GM19035 (cell line): ENCODE measurements around the gene CTDSP2.
"Not testable (repeated sequence)": the region's sequence is repeated elsewhere in the genome, so short reads cannot be mapped to it uniquely, and the experiment has no call there.

ENCODE experiments used
- ATAC-seq: cut with Tn5 transposase; IDR thresholded peaks from one replicate; pipeline ENCODE4 v1.9.1; 2021; ENCODE audit not compliant: unreplicated experiment

The CTDSP2 gene

DNA sequence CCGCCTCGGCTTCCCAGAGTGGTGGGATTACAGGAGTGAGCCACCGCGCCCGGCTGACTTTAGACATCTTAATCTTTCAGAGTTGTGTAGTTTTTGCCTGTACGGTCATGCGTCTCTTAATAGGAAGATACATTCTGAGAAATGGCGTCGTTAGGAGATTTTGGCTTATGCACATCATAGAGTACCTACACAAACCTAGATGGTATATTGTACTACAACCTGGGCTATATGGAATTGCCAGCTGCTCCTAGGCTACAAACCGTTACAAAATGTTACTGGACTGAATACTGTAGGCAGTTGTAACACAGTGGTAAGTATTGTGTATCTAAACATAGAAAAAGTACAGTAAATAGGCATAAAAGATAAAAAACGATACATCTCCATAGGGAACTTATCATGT lies 62.7 kb downstream of the CTDSP2 start:
- ATAC-seq = no peak

DNA sequence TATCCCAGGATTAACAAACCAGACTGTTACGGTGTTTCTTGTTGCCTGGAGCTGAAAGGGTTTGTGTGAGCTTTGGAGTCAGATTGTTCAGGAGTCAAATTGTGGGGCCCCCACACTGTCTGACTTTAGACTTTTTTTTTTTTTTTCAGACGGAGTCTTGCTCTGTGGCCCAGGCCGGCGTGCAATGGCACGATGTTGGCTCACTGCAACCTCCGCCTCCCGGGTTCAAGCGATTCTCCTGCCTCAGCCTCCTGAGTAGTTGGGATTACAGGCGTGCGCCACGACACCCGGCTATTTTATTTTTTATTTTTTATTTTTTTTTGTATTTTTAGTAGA lies 63.1 kb downstream of the CTDSP2 start:
- ATAC-seq = no peak

DNA sequence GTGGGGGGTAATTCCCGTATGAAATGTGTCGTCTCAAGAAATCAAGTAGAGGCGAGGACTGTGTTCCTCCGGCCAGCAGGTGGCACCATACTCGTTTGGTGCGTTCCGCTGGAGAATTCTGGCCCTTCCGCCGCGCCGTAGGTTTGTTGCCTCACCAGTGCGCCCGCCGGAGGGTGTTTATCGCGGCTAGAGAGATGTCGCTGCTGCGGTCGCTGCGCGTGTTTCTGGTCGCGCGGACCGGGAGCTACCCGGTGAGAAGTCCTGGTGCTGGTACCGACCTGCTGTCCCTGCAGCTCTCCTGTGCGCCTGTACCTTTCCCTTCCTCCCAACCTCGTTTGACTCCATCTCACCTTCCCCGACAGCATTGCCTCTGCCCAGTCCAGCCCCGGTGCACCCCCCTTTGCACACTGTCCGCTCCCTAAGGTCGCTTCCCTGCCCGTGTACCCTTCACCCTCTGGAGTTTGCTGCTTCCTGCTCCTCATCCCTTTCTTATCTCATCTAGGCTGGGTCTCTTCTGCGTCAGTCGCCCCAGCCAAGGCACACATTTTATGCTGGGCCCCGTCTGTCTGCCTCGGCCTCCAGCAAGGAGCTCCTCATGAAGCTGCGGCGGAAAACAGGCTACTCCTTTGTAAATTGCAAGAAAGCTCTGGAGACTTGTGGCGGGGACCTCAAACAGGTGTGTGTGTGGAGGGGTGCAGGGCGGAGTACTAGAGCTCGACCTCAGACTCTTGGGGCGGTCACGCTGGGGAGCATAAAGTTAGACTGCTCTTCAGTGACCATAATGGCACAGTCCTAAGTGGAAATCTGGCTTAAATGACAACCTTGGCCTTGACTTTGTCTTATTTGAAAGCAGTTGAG lies 63.7 kb downstream of the CTDSP2 start, which contains the start of gene TSFM:
Gene TSFM, plus strand, starts transcription at position 180 of the 858 bp plus-strand sequence. Its CDS starts 15 bp downstream, at position 195.
- peak; percentile 82 for ATAC-seq

DNA sequence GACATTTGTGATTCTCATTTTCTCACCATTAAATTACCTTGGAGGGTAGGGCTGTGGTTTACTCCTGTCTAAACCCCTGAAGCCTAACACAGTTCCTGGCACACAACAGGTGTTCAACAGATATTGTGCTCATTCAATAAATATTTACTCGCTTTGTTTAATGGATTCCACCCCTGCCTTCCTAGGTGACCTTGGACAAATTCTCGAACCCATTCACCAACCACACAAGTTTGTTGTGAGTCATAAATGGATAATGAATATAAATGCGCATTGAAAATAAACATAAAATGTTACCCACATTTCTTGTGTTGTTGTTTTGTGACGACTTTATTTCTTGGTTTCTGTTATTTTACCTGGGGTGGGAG lies 64.3 kb downstream of the CTDSP2 start:
- ATAC-seq = peak; percentile 5

DNA sequence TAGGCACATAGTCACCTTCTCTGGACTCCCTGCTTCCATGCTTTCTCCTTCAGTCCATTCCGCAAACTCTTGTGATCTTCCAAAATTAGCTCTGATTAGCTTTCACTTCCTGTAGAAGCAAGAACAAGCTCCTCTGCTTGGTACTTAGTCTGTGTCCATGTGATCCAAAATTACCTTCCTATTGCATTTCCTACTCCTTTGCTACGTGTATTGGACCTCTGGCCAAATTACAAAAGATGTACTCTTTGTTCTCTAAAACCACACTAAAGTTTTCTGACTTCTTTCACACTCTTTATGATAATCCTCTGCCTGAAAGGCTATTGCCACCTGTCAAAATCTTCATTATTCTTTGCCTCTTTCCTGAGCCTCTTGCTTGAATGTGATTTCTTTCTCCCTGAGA lies 64.7 kb downstream of the CTDSP2 start:
- no peak for ATAC-seq

DNA sequence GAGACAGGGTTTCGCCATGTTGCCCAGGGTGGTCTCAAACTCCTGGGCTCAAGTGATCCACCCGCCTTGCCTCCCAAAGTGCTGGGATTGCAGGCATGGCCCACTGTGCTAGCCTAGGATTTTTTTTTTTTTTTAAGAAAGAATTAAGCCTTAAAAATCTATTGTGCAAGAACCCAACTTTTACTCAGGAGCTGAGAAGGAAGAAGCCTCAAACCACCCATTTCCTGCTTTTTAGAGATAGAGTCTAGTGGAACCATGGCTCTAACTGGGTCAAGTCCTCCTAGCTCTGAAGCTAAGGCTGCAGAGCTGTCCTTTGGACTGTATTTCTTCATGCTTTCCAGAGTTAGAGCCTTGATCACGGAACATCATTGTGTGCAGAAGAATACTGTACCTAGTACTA lies 65.3 kb downstream of the CTDSP2 start:
- ATAC-seq = no peak

DNA sequence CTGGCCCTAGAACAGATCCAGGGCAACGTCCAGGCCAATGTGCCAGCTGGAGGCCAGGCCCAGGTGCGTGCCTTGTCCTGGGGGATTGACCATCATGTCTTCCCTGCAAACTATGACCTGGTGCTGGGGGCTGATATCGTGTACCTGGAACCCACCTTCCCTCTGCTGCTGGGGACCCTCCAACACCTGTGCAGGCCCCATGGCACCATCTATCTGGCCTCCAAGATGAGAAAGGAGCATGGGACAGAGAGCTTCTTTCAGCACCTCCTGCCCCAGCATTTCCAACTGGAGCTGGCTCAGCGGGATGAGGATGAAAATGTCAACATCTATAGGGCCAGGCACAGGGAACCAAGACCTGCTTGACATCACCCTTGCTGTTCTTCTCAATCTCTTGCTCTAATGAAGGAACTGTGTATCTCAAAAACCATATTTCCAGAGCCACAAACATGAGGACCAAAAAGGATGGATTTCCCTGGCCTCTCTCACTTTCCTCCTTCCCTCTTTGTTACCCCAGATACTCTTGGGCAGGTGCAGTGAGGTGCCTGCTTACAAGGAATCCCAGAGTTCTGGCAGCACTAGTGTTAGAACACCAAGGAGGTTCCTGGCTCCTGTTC lies 66.1 kb downstream of the CTDSP2 start:
- ATAC-seq = no peak

DNA sequence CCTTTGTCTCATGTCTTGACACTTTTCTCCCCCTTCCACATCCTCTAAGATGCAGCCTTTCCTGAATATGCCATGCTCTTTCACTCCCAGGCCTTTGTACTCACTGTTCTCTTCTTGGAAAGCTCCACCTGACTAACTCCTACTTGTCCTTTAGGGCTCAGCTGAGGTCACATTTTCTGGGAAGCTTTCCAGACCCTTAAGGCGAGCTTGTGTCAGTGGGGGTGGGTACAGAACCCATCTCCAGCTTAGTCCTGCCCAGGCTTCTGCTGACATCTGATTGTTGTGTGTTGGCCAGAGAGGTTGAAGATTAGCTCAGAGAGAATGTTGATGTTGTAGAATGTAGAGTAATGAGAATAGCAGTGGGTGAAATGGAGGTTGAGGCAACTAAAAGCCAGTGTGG lies 66.8 kb downstream of the CTDSP2 start:
- no peak for ATAC-seq

DNA sequence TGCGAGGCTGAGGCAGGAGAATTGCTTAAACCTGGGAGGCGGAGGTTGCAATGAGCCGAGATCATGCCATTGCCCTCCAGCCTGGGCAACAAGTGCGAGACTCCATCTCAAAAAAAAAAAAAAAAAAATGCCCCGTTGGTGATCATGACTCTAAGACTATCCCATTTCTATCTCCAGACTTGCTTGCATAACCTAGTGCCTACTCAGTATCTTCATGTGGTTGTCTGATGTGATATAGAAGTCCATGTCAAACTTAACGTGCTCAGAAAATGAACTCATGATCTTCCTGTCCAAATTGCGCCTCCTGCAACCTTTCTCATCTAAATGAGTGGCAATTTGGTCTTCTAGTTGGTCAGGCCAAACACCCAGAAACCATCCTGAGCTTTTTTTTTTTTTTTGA lies 68.6 kb downstream of the CTDSP2 start:
- ATAC-seq = no peak

DNA sequence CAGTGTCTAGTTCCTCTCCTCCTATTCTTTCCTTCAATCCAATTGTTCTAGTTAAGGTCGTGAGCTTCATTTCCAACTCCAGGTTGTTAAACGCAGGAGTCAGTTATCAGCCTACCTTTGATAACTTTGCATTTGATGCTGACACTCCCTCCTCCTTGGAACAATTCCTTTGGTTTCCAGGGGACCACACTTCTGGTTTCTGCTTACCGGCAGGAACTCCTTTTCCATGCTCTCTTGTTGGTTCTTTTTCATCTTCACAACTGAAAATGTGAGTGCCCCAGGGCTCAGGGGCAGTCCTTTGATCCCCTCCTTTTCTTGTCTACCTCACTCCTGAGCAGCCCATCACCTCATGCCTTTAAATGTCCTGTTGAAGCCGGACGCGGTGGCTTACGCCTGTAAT lies 69.2 kb downstream of the CTDSP2 start:
- ATAC-seq = no peak

DNA sequence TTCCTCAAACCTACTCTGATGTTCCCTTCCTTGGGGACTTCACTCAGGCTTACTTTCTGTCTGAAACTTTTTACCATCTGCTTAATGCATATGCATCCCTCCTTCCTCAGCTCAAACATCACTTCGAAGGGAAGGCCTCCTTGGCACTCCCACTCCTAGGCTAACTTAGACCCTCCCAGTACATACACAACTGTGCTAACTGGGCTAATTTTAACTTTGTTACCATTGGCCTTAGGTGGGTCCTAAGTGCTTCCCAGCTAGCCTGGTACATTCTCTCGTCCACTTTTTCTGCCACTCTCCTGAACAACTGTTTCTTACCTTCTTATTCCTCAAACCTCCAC lies 70.3 kb downstream of the CTDSP2 start:
- ATAC-seq = no peak

DNA sequence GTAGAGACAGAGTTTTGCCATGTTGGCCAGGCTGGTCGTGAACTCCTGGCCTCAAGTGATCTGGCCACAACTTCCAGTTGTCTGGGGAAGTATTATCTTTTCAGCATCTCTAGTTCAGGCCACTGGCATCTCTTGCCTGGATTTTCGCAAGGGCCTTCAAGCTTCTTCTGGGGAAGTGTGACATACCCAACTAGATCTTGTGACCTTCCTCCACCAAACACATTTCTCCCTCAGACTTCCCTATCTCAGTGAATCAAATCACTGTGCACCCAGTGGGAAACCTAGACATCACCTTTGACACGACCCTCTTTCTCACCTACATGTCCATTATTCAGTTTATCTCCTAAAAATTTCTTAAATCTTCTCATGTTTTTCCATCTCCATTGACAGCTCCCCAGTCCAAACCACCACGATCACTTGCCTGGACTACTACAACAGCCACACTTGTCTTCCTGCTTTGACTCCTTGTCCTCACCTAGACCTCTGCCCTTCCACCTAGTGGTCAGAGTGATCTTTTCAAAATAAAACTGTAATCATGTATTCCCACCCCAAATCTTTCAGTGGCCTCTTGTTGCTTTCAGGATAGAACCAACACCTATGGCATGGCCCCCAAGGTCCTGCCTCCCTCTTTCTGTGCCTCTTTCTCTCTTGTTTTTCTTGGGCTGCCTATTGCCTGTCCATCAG lies 70.8 kb downstream of the CTDSP2 start:
- ATAC-seq = no peak

DNA sequence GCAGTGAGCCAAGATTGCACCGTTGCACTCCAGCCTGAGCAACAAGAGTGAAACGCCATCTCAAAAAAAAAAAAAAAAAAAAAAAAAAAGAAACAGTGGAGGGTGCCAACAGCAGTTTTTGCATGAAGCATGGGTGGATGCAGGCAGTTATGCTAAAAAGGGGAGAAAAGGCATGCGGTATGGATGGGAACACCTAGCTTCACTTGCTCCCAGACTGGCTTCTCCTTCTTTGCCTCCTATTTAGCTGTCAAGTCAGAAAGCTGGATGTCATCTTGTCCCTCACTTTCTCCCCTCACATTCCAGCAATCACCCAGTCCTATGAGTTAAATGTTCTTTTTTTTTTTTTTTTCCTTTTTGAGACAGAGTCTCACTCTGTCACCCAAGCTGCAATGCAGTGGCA lies 71.5 kb downstream of the CTDSP2 start:
- no peak for ATAC-seq

DNA sequence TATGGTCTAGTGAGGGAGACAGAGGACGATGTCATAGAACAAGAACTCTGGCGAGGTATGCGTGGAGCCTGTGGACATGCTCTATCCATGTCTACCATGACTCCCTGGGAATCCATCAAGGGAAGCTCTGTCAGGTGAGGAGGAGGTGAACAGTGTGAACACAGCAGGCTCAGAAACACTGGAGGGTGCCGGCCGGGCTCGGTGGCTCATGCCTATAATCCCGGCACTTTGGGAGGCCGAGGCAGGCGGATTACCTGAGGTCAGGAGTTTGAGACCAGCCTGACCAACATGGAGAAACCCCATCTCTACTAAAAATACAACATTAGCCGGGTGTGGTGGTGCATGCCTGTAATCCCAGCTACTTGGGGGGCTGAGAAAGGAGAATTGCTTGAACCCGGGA lies 71.9 kb downstream of the CTDSP2 start:
- not testable (repeated sequence) for ATAC-seq

DNA sequence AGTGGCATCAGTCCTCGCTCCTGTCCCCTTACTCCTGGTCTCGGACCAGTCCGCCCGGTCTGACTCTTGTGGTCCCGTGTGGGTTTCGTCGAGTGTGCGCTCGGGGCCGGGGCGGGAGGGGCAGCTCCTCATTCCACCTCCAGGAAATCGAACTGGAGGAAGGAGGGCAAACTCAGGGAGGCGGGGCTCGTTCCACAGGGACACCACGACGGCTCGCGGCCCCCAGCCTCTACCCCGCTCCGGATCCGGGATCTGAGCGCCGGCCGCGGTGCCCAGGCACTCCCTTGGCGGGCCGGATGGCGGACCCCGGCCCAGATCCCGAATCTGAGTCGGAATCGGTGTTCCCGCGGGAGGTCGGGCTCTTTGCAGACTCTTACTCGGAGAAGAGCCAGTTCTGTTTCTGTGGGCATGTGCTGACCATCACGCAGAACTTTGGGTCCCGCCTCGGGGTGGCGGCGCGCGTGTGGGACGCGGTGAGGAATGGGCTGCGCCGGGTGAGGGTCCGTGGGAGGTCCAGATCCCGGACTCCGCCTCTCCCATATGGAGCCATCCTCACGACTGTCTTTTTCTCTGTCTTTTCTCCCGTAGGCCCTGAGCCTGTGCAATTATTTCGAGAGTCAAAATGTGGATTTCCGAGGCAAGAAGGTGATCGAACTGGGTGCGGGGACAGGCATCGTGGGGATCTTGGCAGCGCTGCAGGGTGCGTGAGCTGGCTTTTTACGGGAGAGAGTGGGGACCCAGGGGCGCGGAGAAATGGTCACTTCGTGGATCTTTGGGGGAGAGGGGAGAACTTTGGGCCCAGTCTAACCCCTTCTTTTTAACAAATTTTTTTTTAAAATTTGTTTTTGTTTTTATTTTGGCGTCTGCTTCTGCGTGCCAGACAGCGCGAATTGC lies 73.9 kb downstream of the CTDSP2 start, which contains the start of gene EEF1AKMT3:
Gene EEF1AKMT3, plus strand, starts transcription at position 186 of the 894 bp plus-strand sequence. Its CDS starts 111 bp downstream, at position 297.
- ATAC-seq = peak; percentile 17

DNA sequence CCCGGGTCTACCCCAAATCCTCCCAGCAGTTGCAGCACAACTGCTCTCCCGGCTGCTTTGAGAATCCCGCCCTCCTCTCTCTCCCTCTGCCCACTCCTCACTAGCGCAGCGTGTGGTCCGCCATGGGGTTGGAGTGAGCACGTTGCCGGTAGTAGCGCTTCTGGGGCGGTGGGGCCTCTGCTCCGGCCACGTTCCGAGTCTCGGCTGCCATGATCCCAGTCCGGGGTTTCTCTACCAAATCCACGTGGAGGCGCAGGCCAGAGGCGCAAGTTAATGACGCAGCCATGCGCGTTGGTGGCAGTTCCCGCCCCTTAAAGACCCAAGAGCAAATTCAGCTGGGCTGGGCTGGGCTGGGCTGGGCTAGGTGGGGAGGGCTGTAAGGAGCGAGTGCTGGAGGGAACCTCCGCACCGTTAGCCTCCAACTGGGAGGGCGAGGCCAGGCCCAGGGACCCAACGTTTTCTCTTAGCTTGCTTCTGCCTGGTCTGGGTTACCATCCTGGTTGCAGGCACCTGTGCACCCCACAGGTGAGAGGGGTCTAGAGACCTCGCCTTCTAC lies 74.6 kb downstream of the CTDSP2 start, which contains the start of gene METTL1:
Gene METTL1, minus strand, starts transcription at position 233 of the 556 bp plus-strand sequence. Its CDS starts 22 bp downstream, at position 211.
- ATAC-seq = peak; percentile 86

DNA sequence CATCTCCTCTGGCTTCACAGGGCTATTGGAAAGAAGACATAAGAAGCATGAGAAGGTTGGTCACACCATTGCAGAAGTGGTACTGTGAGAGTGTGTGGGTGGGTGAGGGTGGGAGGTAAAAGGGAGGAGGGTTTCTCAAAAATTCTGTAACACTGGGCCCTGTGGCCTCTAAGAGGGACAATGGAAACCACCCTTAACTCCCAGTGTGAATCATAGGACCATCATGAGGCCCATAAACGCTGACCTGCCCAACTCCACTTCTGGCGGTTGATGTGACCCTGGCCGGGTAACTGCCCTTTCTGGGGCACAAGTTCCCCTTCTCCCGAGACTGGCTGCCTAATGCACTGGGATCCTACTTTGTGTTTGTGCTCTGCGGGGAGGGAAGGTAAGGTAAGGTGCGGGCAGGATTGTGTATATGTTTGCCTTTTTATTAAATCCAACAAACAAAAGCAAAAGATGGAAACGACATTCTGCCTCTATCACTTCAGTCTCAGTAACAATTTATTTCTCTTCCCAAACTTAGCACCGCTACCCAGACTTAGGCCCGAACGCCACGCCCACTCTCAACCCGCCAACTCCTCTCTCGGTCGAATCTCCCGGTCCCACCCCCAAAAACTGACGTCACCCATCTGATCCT lies 75.2 kb downstream of the CTDSP2 start:
- peak; percentile 75 for ATAC-seq

DNA sequence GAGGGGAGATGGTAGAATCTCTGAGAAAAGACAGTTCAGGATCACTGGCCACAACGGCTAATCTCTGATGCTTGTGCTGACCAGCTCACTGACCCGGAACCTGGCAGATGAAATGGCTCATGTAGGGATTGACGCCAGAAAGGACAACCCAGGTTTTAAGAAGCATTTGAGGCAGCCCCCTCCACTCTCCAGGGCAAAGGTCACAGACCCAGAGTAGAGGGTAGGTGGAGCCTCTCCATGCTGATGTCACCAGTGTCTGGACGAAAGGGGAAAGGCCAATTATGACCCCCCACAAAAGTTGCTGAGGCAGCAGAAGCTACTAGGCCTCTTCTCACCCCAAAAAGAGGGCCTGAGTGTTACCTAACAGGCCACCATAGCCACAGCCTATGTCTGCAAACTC lies 75.8 kb downstream of the CTDSP2 start:
- no peak for ATAC-seq
